22Rv1 (cell line): ENCODE results near the gene NOSTRIN.

Experiments
- H3K27ac ChIP-seq: fragments of 450-650 bp; 2 replicates; pipeline ENCODE4 v1.5.1; 2017
- CTCF ChIP-seq: fragments of 450-650 bp; IDR thresholded peaks from 2 replicates; pipeline ENCODE4 v1.5.1; 2017; ENCODE audit warnings: mild to moderate bottlenecking
- ZFX ChIP-seq: fragments of 450-650 bp; IDR thresholded peaks from 2 replicates; pipeline ENCODE4 v1.6.1; 2017; ENCODE audit warnings: antibody characterized with exemption, borderline replicate concordance

The NOSTRIN gene

DNA sequence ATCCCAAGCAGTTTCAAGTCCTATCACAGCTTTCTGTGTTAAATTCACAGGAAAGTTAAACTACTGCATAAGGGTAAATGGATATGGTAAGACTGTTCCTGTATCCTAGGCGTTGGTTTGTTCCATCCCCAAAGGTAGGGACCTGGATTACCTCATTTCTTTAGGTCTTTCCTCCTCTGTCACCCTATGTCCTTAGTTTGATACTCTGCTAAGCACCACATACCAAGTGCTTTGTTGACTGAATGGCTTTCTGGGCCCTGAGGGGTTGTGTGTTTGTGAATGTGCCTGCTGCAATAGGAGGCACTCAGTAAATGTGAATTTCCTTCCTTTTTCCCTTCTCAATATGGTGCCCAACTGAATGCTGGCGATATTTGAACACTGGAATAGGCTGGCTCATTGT is 7.8 kb downstream of the NOSTRIN start:
- TF ChIP-seq ZFX (no peak), CTCF (no peak)
- no peak overlapping the region for H3K27ac ChIP-seq

DNA sequence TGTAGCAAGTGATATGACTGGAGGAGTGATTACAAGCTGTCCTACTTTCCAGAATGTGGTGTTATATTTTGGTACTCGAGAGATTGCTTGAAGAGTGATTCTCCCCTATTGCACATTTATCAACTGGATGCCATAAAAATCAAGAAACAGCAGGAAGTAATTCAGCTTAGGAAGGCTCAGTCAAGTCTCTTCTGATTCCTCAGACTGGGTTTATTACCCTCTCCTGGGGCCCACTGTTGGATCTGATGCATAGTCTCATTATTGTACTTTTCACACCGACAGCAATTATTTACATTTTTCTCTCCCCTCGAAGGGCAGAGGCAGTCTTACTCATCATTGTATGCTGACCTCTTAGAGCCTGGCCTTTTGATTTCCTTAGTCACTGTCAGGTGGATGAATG is 9.3 kb downstream of the NOSTRIN start:
- no peak for TF ChIP-seq ZFX
- H3K27ac ChIP-seq, result no peak overlapping the region

GRCh38 chr2:168814046-168814445 is 11.6 kb downstream of the NOSTRIN start:
- no peak overlapping the region for H3K27ac ChIP-seq
- TF ChIP-seq ZFX (no peak), CTCF (no peak)

GRCh38 chr2:168814939-168815907 is 12.8 kb downstream of the NOSTRIN start:
- TF ChIP-seq ZFX (no peak), CTCF (no peak)

DNA sequence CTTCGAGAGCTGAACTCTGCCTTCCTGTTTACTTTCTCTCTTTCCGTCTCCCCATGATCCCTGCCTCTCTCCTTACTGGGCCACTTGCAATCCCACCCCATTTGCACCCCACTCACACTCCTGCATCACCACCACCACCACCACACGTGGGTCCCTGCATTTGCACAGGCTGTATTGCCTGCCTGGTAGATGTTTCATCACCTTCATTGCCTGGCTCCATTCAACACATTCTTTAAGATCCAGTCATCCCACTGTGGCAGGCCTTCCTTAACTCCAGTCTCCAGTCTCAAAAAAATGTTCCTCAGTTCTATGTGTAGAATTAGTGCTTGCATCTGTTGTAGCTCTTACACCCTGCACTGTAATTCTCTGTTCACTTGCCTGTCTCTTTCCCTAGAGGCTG is 13.9 kb downstream of the NOSTRIN start:
- no peak for TF ChIP-seq ZFX
- no peak for TF ChIP-seq CTCF
- no peak overlapping the region for H3K27ac ChIP-seq

More at GRCh38 chr2:168814939-168815907, 12.8 kb downstream of the NOSTRIN start:
- no peak overlapping the region for H3K27ac ChIP-seq

DNA sequence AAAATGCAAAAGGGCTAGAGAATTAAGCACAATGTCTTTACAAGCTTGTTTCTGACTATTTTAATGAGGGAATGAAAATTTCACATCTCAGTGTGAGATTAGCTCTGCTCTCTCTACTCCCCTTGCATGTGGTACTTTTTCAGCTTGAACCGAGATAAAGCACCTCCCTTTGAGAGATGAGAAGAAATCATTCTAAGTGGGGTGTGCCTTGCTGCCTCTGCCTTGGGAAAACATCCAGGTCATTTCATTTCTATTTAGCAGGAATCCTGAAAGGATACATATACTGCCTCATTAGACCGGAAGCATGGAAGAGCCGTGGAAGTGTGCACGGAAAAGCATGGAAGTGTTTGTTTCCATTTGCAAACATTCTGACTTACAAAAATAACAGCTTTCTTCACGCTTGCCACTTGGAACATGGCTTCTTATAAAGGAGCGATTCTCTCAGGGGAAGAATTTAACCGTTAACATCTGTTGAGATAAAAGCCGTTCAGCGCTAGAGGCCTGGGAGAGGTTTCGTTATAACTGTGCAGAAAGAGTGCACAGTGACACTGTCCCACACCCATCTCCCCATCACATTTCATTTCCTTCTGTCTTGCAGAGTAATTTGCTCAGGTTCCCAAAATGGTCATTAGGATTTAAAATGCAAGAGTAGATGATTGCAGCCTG is 16.7 kb downstream of the NOSTRIN start:
- TF ChIP-seq ZFX, result no peak
- no peak for TF ChIP-seq CTCF
- H3K27ac ChIP-seq, result no peak overlapping the region

GRCh38 chr2:168819829-168820489 is 17.5 kb downstream of the NOSTRIN start:
- no peak overlapping the region for H3K27ac ChIP-seq
- TF ChIP-seq CTCF, result no peak
- TF ChIP-seq ZFX, result no peak
